Transverse colon (tissue), 3 donors: ENCODE measurements around the gene SPATA6.

ENCODE experiments used
- EP300 ChIP-seq: sonication (generic); formaldehyde crosslinking; IDR thresholded peaks from one replicate; pipeline ENCODE4 v1.6.1; 2017; ENCODE audit warnings: antibody characterized with exemption, low read depth
- POLR2A ChIP-seq: fragments of 450-650 bp; IDR thresholded peaks from one replicate; pipeline ENCODE4 v1.6.1; 2016; ENCODE audit warnings: antibody characterized with exemption, mild to moderate bottlenecking, moderate library complexity
- TF ChIP-seq, protein P1 (sequence below), 5 experiments: fragments of 200-600 bp in 3 of 5; fragments of 450-650 bp in 2 of 5; sonication (generic) in 3 of 5; IDR thresholded peaks; 1 replicate in 2 of 5; 2 replicates in 3 of 5; pipeline ENCODE4 v1.5.1; 2016 to 2017; ENCODE audit warnings: antibody characterized with exemption in 5 of 5, inconsistent platforms in 3 of 5, mild to moderate bottlenecking in 2 of 5, moderate library complexity in 1 of 5

DNA sequence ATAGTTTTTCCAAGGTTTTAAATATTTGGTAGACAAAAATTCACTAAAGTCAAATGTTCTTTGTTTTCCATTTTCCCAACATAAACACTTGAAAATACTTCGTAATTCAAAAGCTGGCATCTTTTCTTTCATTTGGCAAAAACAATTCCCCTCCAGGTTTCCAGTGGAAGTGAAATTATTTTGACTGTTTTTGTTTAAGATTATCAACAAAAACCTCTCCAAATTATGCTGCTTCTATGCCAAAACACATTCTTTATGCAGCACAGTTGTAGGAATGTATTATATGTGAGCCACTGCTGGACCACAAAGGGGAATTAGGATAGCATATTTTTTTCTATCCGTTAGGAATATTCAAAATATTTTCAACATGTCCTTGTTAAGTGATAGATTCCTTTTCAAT is 205.4 kb downstream of the SPATA6 start:
- TF ChIP-seq EP300 (no peak), POLR2A (no peak)
- TF ChIP-seq, protein P1, sequence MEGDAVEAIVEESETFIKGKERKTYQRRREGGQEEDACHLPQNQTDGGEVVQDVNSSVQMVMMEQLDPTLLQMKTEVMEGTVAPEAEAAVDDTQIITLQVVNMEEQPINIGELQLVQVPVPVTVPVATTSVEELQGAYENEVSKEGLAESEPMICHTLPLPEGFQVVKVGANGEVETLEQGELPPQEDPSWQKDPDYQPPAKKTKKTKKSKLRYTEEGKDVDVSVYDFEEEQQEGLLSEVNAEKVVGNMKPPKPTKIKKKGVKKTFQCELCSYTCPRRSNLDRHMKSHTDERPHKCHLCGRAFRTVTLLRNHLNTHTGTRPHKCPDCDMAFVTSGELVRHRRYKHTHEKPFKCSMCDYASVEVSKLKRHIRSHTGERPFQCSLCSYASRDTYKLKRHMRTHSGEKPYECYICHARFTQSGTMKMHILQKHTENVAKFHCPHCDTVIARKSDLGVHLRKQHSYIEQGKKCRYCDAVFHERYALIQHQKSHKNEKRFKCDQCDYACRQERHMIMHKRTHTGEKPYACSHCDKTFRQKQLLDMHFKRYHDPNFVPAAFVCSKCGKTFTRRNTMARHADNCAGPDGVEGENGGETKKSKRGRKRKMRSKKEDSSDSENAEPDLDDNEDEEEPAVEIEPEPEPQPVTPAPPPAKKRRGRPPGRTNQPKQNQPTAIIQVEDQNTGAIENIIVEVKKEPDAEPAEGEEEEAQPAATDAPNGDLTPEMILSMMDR (IDR thresholded peaks at IDR 0.05): no peak
